Upper lobe of right lung (tissue), 1 donor: Measurements from ENCODE around the gene HTR3D. TPM values are rescaled to one million over a fixed set of nuclear protein-coding genes. Genes with fewer than 3 reads are reported as not detected.
A peak's percentile ranks its signal among the peaks of the same experiment; 100 is the strongest.
"Not testable (repeated sequence)": the region's sequence is repeated elsewhere in the genome, so short reads cannot be mapped to it uniquely, and the experiment has no call there.

Experiments used
- ATAC-seq: fragments of 200-7000 bp; cut with Tn5 transposase; one replicate; pipeline ENCODE4 v1.9.1; 2020; ENCODE audit warnings: mild to moderate bottlenecking, moderate library complexity
- DNase-seq: peaks from one replicate; pipeline ENCODE4 v3.0.0-alpha.2; 2020
- H3K27ac ChIP-seq: fragments of 200-600 bp; one replicate; pipeline ENCODE4 v1.8.0; 2022
- H3K27me3 ChIP-seq: fragments of 200-600 bp; one replicate; pipeline ENCODE4 v1.8.0; 2022; ENCODE audit warnings: mild to moderate bottlenecking
- H3K36me3 ChIP-seq: fragments of 200-600 bp; one replicate; pipeline ENCODE4 v1.8.0; 2022
- H3K4me1 ChIP-seq: fragments of 200-600 bp; one replicate; pipeline ENCODE4 v1.8.0; 2022
- H3K4me3 ChIP-seq: fragments of 200-600 bp; one replicate; pipeline ENCODE4 v1.8.0; 2022; ENCODE audit warnings: mild to moderate bottlenecking
- H3K9me3 ChIP-seq: fragments of 200-600 bp; one replicate; pipeline ENCODE4 v1.8.0; 2022
- intact Hi-C: fragments of 100-400 bp; cut with DNase I; formaldehyde crosslinking; loops from one replicate; pipeline ENCODE4 v1.11.0; 2022
- total RNA-seq: library from RNA; stranded (reverse); fragmentation: NEBNext Ultra II Directional; extraction: Animal tissue kit (Norgen Biotek cat#: 25700); gene quantifications from one replicate; pipeline ENCODE4 v1.2.1, GENCODE V29; 2021
- TF ChIP-seq, protein P1 (sequence below): fragments of 200-600 bp; IDR thresholded peaks from one replicate; pipeline ENCODE4 v1.8.0; 2022; ENCODE audit warnings: antibody characterized with exemption
- donor health status: DM: no; HTN: yes; CAD: no; lungs with severe emphysema.

The HTR3D gene
- total RNA-seq, 1 donor from 2014 or later = not detected

GRCh38 chr3:184003187-184003967 lies 28.2 kb upstream of the HTR3D start:
- TF ChIP-seq, protein P1, sequence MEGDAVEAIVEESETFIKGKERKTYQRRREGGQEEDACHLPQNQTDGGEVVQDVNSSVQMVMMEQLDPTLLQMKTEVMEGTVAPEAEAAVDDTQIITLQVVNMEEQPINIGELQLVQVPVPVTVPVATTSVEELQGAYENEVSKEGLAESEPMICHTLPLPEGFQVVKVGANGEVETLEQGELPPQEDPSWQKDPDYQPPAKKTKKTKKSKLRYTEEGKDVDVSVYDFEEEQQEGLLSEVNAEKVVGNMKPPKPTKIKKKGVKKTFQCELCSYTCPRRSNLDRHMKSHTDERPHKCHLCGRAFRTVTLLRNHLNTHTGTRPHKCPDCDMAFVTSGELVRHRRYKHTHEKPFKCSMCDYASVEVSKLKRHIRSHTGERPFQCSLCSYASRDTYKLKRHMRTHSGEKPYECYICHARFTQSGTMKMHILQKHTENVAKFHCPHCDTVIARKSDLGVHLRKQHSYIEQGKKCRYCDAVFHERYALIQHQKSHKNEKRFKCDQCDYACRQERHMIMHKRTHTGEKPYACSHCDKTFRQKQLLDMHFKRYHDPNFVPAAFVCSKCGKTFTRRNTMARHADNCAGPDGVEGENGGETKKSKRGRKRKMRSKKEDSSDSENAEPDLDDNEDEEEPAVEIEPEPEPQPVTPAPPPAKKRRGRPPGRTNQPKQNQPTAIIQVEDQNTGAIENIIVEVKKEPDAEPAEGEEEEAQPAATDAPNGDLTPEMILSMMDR = no peak
- H3K27me3 ChIP-seq = no peaks in the 10 kb centered on the region
- no peaks in the 10 kb centered on the region for H3K9me3 ChIP-seq
- peaks cover 12% of the 10 kb centered on the region for H3K4me1 ChIP-seq
- ATAC-seq (no peak), DNase-seq (no peak)
- no peaks in the 10 kb centered on the region for H3K36me3 ChIP-seq
- intact Hi-C loops = no loop called here
- H3K27ac ChIP-seq = no peak overlapping the region
- H3K4me3 ChIP-seq = no peak overlapping the region

DNA sequence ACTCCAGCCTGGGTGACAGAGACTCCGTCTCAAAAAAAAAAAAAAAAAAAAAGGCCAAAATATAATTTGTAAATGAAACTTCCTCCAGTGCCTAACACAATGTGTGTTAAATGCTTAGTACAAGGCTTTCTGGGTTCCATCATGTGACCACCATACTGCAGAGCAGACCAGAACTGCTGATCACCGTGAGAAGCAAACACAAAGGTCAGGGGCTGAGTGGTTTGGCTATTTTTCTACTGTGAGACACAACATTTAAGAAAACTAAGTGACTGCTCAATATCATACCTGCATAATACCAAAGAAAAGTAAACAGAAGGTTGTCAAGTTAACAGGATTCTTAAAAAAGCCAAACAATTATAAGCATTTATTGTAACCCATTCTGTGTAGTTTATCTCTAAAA lies 27.1 kb upstream of the HTR3D start:
- Histone ChIP-seq H3K4me3 (no peak overlapping the region), H3K9me3 (no peaks in the 10 kb centered on the region), H3K36me3 (no peaks in the 10 kb centered on the region), H3K4me1 (peaks cover 12% of the 10 kb centered on the region), H3K27ac (no peak overlapping the region), H3K27me3 (no peaks in the 10 kb centered on the region)
- TF ChIP-seq, protein P1 = no peak
- DNase-seq (no peak), ATAC-seq (peak; percentile 73)
- intact Hi-C loops = no loop called here

DNA sequence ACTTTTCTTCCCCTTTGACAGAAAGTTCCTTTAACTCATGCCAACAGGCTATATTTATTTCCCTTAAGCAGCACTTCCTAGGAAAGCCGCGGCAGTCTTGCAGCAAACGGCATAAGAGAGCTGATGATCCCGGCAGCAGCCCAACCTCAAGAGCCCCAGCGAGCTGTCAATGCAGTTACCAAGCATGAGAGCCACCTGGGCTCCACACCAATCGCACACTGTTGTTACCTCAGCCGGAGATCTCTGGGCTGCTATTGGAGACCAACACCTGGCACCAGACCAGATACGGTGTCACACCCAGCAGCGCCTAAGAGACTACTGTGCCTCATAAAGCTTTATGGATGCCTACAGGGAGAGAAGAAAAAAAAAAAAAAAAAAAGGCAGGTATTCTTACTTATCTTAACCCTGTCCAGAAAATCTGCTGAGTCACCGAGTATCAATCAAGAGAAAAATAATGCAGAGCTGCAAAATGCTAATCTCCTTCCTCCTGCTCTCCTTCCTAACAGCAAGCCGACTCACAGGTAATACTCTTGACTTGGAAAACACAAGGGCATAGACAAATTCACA lies 25.5 kb upstream of the HTR3D start:
- TF ChIP-seq, protein P1 = no peak
- H3K9me3 ChIP-seq = no peaks in the 10 kb centered on the region
- H3K4me3 ChIP-seq = peak overlapping the region; percentile 22
- peaks cover 12% of the 10 kb centered on the region for H3K4me1 ChIP-seq
- ATAC-seq = peak; percentile 94
- H3K27me3 ChIP-seq = no peaks in the 10 kb centered on the region
- H3K27ac ChIP-seq = peak overlapping the region; percentile 12
- peak; percentile 87 for DNase-seq
- peaks cover 10% of the 10 kb centered on the region for H3K36me3 ChIP-seq
- intact Hi-C loops = no loop called here

- H3K9me3 ChIP-seq, H3K27ac ChIP-seq, DNase-seq, intact Hi-C loops, H3K27me3 ChIP-seq, ATAC-seq, H3K4me3 ChIP-seq: not testable (repeated sequence)
- Histone ChIP-seq H3K36me3 (peaks cover 13% of the 10 kb centered on the region), H3K4me1 (peaks cover 12% of the 10 kb centered on the region)
Measured at GRCh38 chr3:184007143-184007813, 24.3 kb upstream of the HTR3D start.

GRCh38 chr3:184008161-184008560 lies 23.4 kb upstream of the HTR3D start:
- DNase-seq (no peak), ATAC-seq (no peak)
- Histone ChIP-seq H3K27ac (no peak overlapping the region), H3K36me3 (peaks cover 14% of the 10 kb centered on the region), H3K27me3 (no peaks in the 10 kb centered on the region), H3K4me1 (peaks cover 12% of the 10 kb centered on the region), H3K9me3 (no peaks in the 10 kb centered on the region), H3K4me3 (no peak overlapping the region)
- intact Hi-C loops = no loop called here
- TF ChIP-seq, protein P1 = no peak
